GM11168 (cell line): ENCODE results near the gene ANKRD66.

Experiments
- in situ Hi-C: fragments of 300-500 bp; cut with MboI; formaldehyde crosslinking; loops from one replicate; pipeline ENCODE4 v1.12.0; 2022; ENCODE audit warnings: low sequenced_read_pairs; ENCODE audit not compliant: unreplicated experiment

The ANKRD66 gene

GRCh38 chr6:46787871-46788540 is 41.3 kb downstream of the ANKRD66 start:
- in situ Hi-C loops, result no loop called here

GRCh38 chr6:46788791-46789190 is 42.1 kb downstream of the ANKRD66 start:
- in situ Hi-C loops, result no loop called here

GRCh38 chr6:46789434-46790354 is 43.0 kb downstream of the ANKRD66 start:
- in situ Hi-C loops, result no loop called here

- in situ Hi-C loops, result no loop called here
Measured at GRCh38 chr6:46790355-46790874, 43.7 kb downstream of the ANKRD66 start.

GRCh38 chr6:46792635-46793034 is 45.9 kb downstream of the ANKRD66 start:
- in situ Hi-C loops, result no loop called here

- in situ Hi-C loops, result no loop called here
Measured at GRCh38 chr6:46793138-46793537, 46.4 kb downstream of the ANKRD66 start, which contains the start of gene MEP1A. TSS of gene MEP1A (plus strand) at chr6:46793389. CDS start at chr6:46793399, 10 bp downstream.

- in situ Hi-C loops, result no loop called here
Measured at GRCh38 chr6:46794068-46794467, 47.3 kb downstream of the ANKRD66 start.

GRCh38 chr6:46795816-46796215 is 49.1 kb downstream of the ANKRD66 start:
- in situ Hi-C loops, result no loop called here

- in situ Hi-C loops, result no loop called here
Measured at GRCh38 chr6:46796848-46797580, 50.3 kb downstream of the ANKRD66 start.

GRCh38 chr6:46799657-46800056 is 52.9 kb downstream of the ANKRD66 start:
- in situ Hi-C loops, result no loop called here

- in situ Hi-C loops, result no loop called here
Measured at GRCh38 chr6:46808806-46809205, 62.1 kb downstream of the ANKRD66 start.
